ENCODE measurements around the gene ARF3. TPM values are rescaled to one million over a fixed set of nuclear protein-coding genes. Genes with fewer than 3 reads are reported as not detected.
A peak's percentile ranks its signal among the peaks of the same experiment; 100 is the strongest.

ARF3 gene
- polyA plus RNA-seq, 2 of the 4 experiments (the other 2 are of a cell fraction): 138 to 287 TPM

DNA sequence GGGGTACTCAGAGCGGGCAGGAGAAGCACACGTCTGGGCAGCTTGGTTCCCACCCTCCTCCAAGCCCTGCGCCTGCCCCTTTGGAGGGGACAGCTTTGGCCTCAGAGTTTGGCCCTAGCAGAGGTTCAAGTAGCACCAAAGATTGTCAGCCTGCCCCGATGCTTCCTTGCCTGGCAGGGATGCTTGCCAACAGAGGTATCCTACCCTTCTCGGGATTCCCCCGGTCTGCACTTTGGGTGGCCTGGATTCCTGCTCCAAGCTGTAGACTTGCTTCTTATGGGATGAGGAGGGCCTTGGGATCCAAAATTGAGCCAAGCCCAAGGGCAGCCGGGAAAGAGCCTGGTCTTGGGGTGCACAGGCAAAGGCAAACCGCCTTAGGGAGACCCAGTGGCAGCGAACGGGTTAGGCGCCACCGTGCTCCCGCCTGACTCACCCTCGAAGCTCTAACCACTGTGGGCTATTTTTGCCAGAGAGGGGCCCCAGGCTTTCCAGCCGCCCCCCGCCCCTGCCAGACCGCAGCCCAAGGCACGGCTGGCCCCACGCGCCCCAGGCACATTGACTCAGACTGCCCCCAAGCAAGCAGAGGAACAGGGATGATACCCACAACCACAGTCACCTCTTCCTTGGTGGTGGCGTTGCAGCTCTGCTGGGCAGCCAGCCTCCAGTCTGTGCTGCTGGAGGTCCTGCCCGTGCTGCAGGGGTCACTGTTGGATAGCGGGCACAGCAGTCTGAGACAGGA lies 15.1 kb upstream of the ARF3 start:
- peak overlapping the region; percentile 48; the same call in 1 of the 3 replicates for H3K4me3 ChIP-seq
- ChIA-PET POLR2A (interaction anchor here (1.2 kb wide), 1 partner anchor 15 kb away, joined by 3 read pairs; no protein-coding TSS in a partner anchor), CTCF (interaction anchor here (70.2 to 77.5 kb wide), 2 partner anchors 7 to 18 kb away, joined by 2584 read pairs; partner anchors contain the start of genes ARF3, DDN, FKBP11 and PRKAG1)
- peak overlapping the region; percentile 88; the same call in 2 of the 3 replicates for H3K4me2 ChIP-seq
- DNase-seq (ENCODE audit: low read depth in 1 of 2, low spot score in 1 of 2) (no peak), ATAC-seq (peak in 1 of 2 experiments; percentile 20; a peak in 3 of 6 replicates), FAIRE-seq (no peak)
- peaks cover 23% of the 10 kb centered on the region for H3K4me1 ChIP-seq
- 81% methylated on average over 21 of the region's 23 CpGs for WGBS (ENCODE audit: missing lambda C conversion rate)
- TF ChIP-seq RAD21 (conservative IDR thresholded peaks at IDR 0.05 in 1 of 2, IDR thresholded peaks at IDR 0.05 in 1 of 2) (peak in 1 of 2 experiments; percentile 4; a peak in 1 of 5 replicates), HOXA7 (CRISPR knock-in tag; IDR thresholded peaks at IDR 0.05) (no peak)
- no peak overlapping the region for H3K27ac ChIP-seq
- no peaks in the 10 kb centered on the region for H3K9me3 ChIP-seq

DNA sequence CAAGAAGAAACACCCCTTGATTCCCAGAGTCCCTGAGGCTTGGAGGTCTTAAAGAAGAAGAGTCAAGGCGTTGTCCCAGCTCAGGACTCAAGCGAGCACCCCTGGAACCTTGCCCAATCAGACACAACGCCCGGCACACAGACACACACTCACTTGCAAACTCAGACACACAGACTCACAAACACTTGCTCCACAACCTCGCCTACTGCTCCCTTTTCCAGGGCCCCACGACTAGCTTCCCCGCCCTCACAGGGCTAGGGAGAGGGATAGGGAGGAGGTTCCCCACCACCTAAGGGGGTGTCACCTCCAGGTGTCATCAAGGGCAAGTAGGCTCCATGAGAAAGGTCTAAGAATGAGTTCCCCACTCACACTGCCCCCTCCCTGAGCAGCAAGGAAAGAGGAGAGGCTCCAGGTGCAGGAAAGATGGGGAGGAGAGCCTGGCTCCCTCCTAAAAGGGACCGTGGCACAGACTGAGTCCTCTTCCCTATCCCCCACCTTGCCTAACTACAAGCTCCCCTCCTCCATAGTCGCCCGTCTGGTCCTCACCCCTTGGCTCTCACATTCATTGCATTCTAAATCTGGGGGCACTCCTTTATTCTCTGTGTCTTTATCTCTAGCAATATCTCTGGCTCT lies 13.5 kb upstream of the ARF3 start:
- H3K4me3 ChIP-seq: peak overlapping the region; percentile 48
- CTCF ChIA-PET: interaction anchor here (70.2 to 77.5 kb wide), 2 partner anchors 9 to 17 kb away, joined by 2584 read pairs; partner anchors contain the start of genes ARF3, DDN, FKBP11 and PRKAG1
- peak in 1 of 2 experiments; percentile 22; a peak in 3 of 6 replicates for ATAC-seq
- POLR2A ChIA-PET: no interaction called here
- H3K9me3 ChIP-seq: no peaks in the 10 kb centered on the region
- no peak for DNase-seq (ENCODE audit: low read depth in 1 of 2, low spot score in 1 of 2)
- no peak for FAIRE-seq
- peaks cover 23% of the 10 kb centered on the region for H3K4me1 ChIP-seq
- WGBS (ENCODE audit: missing lambda C conversion rate): 56% methylated on average over 10 of the region's 10 CpGs
- peak overlapping the region; percentile 43 to 82; a peak in 5 of 6 replicates for H3K27ac ChIP-seq
- H3K4me2 ChIP-seq: peak overlapping the region; percentile 88
- TF ChIP-seq RNF2 (IDR thresholded peaks at IDR 0.05; ENCODE audit: borderline replicate concordance, low read depth) (no peak), BCL3 (IDR thresholded peaks at IDR 0.05) (no peak), KDM1A (IDR thresholded peaks at IDR 0.05; ENCODE audit: low read depth) (no peak), JUNB (IDR thresholded peaks at IDR 0.05) (no peak), EHMT2 (IDR thresholded peaks at IDR 0.05; ENCODE audit: low read depth) (no peak), CHD4 (IDR thresholded peaks at IDR 0.05; ENCODE audit: borderline replicate concordance) (no peak), SMC3 (IDR thresholded peaks at IDR 0.05) (no peak), RARB (CRISPR knock-in tag; IDR thresholded peaks at IDR 0.05) (no peak), TFCP2L1 (CRISPR knock-in tag; IDR thresholded peaks at IDR 0.05) (no peak), RAD21 (conservative IDR thresholded peaks at IDR 0.05 in 1 of 2, IDR thresholded peaks at IDR 0.05 in 1 of 2) (no peak), FOXS1 (CRISPR knock-in tag; IDR thresholded peaks at IDR 0.05) (no peak), MYC (IDR thresholded peaks at IDR 0.05; ENCODE audit: borderline replicate concordance, low read length) (no peak), KDM5A (IDR thresholded peaks at IDR 0.05) (no peak), POLR2AphosphoS2 (conservative IDR thresholded peaks at IDR 0.05; ENCODE audit: low read length) (no peak), MAFK (IDR thresholded peaks at IDR 0.05; ENCODE audit: partially characterized antibody) (no peak)
- TF ChIP-seq, protein P1, sequence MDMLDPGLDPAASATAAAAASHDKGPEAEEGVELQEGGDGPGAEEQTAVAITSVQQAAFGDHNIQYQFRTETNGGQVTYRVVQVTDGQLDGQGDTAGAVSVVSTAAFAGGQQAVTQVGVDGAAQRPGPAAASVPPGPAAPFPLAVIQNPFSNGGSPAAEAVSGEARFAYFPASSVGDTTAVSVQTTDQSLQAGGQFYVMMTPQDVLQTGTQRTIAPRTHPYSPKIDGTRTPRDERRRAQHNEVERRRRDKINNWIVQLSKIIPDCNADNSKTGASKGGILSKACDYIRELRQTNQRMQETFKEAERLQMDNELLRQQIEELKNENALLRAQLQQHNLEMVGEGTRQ (IDR thresholded peaks at IDR 0.05): no peak
- TF ChIP-seq, protein P2, sequence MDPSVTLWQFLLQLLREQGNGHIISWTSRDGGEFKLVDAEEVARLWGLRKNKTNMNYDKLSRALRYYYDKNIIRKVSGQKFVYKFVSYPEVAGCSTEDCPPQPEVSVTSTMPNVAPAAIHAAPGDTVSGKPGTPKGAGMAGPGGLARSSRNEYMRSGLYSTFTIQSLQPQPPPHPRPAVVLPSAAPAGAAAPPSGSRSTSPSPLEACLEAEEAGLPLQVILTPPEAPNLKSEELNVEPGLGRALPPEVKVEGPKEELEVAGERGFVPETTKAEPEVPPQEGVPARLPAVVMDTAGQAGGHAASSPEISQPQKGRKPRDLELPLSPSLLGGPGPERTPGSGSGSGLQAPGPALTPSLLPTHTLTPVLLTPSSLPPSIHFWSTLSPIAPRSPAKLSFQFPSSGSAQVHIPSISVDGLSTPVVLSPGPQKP (IDR thresholded peaks at IDR 0.05; ENCODE audit: low read depth, low read length): no peak
